Mesothelial cell of epicardium (in vitro differentiated cells): ENCODE measurements around the gene HOXD13. TPM values are rescaled to one million over a fixed set of nuclear protein-coding genes. Genes with fewer than 3 reads are reported as not detected.

Experiments used
- DNase-seq, 2 experiments: peaks; one replicate each; pipeline ENCODE4 v3.0.0; 2021; ENCODE audit warnings: low spot score in 2 of 2; ENCODE audit not compliant: unreplicated experiment in 2 of 2
- H3K27ac Mint-ChIP-seq: 2 replicates; pipeline ENCODE4 v1.8.0; 2021; ENCODE audit warnings: mixed read lengths
- H3K27me3 Mint-ChIP-seq: 2 replicates; pipeline ENCODE4 v1.8.0; 2021; ENCODE audit warnings: low read depth, mixed read lengths
- H3K36me3 Mint-ChIP-seq: 2 replicates; pipeline ENCODE4 v1.8.0; 2021; ENCODE audit warnings: mixed read lengths
- H3K4me1 Mint-ChIP-seq: 2 replicates; pipeline ENCODE4 v1.8.0; 2021; ENCODE audit warnings: mixed read lengths
- H3K4me3 Mint-ChIP-seq: 2 replicates; pipeline ENCODE4 v1.8.0; 2021; ENCODE audit warnings: mild to moderate bottlenecking, moderate library complexity, mixed read lengths
- H3K9me3 Mint-ChIP-seq: 2 replicates; pipeline ENCODE4 v1.8.0; 2021; ENCODE audit warnings: mixed read lengths
- total RNA-seq: library from RNA; stranded (reverse); gene quantifications from 3 replicates; pipeline ENCODE4 v1.2.1, GENCODE V29; 2021
- TF ChIP-seq, protein P1 (sequence below): fragments of 200-600 bp; sonication (generic); IDR thresholded peaks from one replicate; pipeline ENCODE4 v1.5.0; 2021; ENCODE audit warnings: antibody characterized with exemption; ENCODE audit not compliant: unreplicated experiment

Gene HOXD13
- total RNA-seq, 1 donor from 2014 or later = 0.56 TPM

DNA sequence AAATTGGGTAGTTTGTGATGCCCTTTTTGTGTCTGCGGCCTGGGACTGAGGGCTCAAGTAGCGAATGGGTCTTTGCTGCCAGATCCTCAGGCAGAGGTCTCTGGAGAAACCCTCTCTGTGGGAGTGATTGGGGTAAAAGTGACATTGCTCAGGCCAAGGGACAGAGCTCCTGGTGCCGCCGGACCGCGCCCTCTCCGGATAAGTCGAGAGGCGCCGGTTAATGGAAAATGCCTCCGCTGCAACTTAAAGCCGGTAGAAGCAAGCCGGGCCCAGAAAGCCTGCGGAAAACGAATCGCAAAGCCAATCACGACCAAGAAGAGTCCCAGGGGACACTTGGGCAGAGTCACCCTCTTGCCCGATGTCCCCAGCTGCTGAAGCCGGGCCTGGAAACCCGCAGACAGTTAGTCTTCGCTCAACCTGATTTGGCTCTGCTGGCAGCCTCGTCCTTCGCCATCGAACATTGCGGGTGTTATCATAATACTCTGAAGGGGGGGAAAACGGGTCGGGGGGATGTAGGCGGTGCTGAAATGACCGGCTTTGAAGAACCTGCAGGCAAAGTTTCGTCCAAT is 6.7 kb downstream of the HOXD13 start:
- H3K9me3 Mint-ChIP-seq = no peaks in the 10 kb centered on the region
- TF ChIP-seq, protein P1, sequence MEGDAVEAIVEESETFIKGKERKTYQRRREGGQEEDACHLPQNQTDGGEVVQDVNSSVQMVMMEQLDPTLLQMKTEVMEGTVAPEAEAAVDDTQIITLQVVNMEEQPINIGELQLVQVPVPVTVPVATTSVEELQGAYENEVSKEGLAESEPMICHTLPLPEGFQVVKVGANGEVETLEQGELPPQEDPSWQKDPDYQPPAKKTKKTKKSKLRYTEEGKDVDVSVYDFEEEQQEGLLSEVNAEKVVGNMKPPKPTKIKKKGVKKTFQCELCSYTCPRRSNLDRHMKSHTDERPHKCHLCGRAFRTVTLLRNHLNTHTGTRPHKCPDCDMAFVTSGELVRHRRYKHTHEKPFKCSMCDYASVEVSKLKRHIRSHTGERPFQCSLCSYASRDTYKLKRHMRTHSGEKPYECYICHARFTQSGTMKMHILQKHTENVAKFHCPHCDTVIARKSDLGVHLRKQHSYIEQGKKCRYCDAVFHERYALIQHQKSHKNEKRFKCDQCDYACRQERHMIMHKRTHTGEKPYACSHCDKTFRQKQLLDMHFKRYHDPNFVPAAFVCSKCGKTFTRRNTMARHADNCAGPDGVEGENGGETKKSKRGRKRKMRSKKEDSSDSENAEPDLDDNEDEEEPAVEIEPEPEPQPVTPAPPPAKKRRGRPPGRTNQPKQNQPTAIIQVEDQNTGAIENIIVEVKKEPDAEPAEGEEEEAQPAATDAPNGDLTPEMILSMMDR = no peak
- no peak for DNase-seq
- H3K36me3 Mint-ChIP-seq = no peaks in the 10 kb centered on the region
- peaks cover 8% of the 10 kb centered on the region for H3K4me1 Mint-ChIP-seq
- peaks cover 99% of the 10 kb centered on the region for H3K27me3 Mint-ChIP-seq
- H3K4me3 Mint-ChIP-seq = no peak overlapping the region
- no peak overlapping the region for H3K27ac Mint-ChIP-seq

DNA sequence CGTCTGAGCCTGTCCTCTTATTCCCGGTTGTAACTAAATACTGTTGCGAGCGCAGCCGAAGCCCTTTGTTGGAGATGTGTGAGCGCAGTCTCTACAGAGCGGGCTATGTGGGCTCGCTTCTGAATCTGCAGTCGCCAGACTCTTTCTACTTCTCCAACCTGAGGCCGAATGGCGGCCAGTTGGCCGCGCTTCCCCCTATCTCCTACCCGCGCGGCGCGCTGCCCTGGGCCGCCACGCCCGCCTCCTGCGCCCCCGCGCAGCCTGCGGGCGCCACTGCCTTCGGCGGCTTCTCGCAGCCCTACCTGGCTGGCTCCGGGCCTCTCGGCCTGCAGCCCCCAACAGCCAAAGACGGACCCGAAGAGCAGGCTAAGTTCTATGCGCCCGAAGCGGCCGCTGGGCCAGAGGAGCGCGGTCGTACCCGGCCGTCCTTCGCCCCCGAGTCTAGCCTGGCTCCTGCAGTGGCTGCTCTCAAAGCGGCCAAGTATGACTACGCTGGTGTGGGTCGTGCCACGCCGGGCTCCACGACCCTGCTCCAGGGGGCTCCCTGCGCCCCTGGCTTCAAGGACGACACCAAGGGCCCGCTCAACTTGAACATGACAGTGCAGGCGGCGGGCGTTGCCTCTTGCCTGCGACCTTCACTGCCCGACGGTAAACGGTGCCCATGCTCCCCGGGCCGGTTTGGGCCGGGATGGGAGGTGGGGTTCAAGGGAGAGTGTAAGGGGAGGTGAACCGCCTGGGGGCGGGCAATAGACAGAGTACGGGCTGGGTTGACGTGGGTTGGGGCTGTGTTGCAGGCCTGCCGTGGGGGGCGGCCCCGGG is 7.4 kb downstream of the HOXD13 start, which contains the start of gene HOXD12:
Gene HOXD12 (plus strand): TSS at position 68 of the 819 bp plus-strand sequence. CDS start 7 bp downstream, at position 75.
- H3K4me1 Mint-ChIP-seq = peaks cover 14% of the 10 kb centered on the region
- H3K27ac Mint-ChIP-seq = no peak within 1 kb of the TSS
- peaks cover 99% of the 10 kb centered on the region for H3K27me3 Mint-ChIP-seq
- no peak within 1 kb of the TSS for H3K4me3 Mint-ChIP-seq
- DNase-seq = no peak
- no peaks in the 10 kb centered on the region for H3K9me3 Mint-ChIP-seq
- TF ChIP-seq, protein P1 = no peak
- no peaks in the 10 kb centered on the region for H3K36me3 Mint-ChIP-seq

DNA sequence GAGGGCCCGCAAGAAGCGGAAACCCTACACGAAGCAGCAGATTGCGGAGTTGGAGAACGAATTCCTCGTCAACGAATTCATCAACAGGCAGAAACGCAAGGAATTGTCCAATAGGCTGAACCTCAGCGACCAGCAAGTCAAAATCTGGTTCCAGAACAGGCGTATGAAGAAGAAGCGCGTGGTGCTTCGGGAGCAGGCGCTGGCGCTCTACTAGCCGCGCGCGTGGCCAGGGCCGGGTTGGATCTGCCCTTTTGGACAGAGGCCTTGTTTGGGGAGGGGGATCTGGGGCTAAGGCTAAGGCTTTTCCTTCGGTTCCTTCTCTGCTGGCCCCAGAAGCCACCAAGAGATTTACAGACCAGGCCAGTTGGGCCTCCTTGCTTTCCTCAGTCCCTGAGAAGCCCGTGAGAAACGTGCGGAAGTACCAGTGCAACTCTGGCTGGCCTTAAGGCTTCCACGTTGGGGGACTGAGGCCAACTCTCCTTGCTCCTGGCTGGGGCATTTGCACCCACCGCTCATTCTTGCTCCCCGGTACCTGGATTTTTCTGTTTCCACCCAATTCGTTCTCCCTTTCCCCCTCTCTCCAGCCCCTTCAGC is 8.1 kb downstream of the HOXD13 start:
- TF ChIP-seq, protein P1 = no peak
- Mint-ChIP-seq H3K4me1 (peaks cover 16% of the 10 kb centered on the region), H3K27ac (no peak overlapping the region), H3K36me3 (no peaks in the 10 kb centered on the region), H3K27me3 (peaks cover 99% of the 10 kb centered on the region), H3K4me3 (no peak overlapping the region), H3K9me3 (no peaks in the 10 kb centered on the region)
- no peak for DNase-seq

DNA sequence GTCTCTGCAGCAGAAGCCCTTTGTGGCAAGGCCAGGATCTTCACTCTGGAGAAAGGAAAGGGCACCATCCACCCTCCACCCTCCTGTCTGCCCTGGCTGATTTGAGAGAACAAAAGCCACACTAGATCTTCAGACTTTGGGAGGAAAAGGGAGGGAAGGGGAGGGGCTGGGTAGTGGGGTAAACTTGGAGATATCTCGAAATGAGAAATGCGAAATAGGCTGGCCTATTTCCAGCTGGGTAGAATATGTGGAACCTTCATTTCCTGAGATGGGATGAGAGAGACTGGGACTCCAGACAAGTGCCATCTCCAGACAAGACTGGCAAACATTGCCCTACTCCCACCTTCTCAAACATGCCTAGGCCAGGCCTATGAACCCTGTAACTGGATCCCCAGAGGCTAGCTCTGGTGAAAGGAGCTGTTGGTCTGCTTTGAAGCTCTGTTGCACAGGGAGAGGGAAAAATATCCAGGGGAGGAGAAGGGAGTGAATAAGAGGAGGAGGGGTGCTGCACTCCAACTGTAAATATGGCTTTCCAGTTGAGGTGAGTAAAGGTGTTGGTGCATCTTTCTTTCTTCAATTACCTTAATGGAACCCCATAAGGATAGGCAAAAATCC is 8.8 kb downstream of the HOXD13 start:
- H3K27me3 Mint-ChIP-seq = peaks cover 99% of the 10 kb centered on the region
- DNase-seq = no peak
- no peaks in the 10 kb centered on the region for H3K36me3 Mint-ChIP-seq
- no peaks in the 10 kb centered on the region for H3K9me3 Mint-ChIP-seq
- no peak overlapping the region for H3K4me3 Mint-ChIP-seq
- TF ChIP-seq, protein P1 = no peak
- no peak overlapping the region for H3K27ac Mint-ChIP-seq
- peaks cover 19% of the 10 kb centered on the region for H3K4me1 Mint-ChIP-seq

DNA sequence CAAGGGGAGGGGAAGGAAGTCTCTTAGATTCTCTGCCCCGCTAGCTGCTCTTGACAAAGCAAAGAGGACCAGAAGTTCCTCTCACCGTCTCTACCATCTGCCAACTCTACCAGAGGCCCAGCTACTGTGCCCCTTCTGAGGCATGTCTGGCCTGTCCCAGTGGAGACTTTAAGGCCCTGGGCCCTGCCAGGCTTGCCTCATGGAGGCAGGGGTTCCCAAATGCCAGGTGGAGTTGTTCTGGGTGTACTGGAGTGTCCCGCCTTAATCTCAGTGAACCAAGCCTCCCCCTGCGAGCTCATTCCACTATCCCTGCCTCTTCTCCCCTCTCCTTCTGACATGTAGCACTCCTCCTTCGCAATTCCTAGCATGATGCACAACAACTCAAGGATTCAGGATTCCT is 9.3 kb downstream of the HOXD13 start:
- H3K36me3 Mint-ChIP-seq = no peaks in the 10 kb centered on the region
- no peak for DNase-seq
- TF ChIP-seq, protein P1 = no peak
- H3K9me3 Mint-ChIP-seq = no peaks in the 10 kb centered on the region
- H3K4me3 Mint-ChIP-seq = no peak overlapping the region
- no peak overlapping the region for H3K27ac Mint-ChIP-seq
- H3K27me3 Mint-ChIP-seq = peaks cover 96% of the 10 kb centered on the region
- peaks cover 20% of the 10 kb centered on the region for H3K4me1 Mint-ChIP-seq
